G401 (cell line): ENCODE data around the gene THAP8. TPM values are rescaled to one million over a fixed set of nuclear protein-coding genes. Genes with fewer than 3 reads are reported as not detected.
"Not testable (repeated sequence)": the region's sequence is repeated elsewhere in the genome, so short reads cannot be mapped to it uniquely, and the experiment has no call there.

Source experiments
- DNase-seq: peaks from one replicate; pipeline ENCODE4 v3.0.0-alpha.2; 2015; ENCODE audit warnings: low spot score
- in situ Hi-C: cut with HindIII; loops from 2 replicates; pipeline ENCODE4 v1.10.0; 2016; ENCODE audit warnings: low sequenced_read_pairs, mixed read lengths
- total RNA-seq: library from RNA; depleted of rRNA; stranded (reverse); fragments of >200 nt; shearing (Covaris generic); gene quantifications from 2 replicates; pipeline ENCODE4 v1.2.3, GENCODE V29; 2014

The THAP8 gene
- total RNA-seq, 1 experiment from 2014 or later, result 5.2 TPM

- DNase-seq, in situ Hi-C loops: not testable (repeated sequence)
Observed at GRCh38 chr19:36041092-36041491, 13.0 kb downstream of the THAP8 start.

- in situ Hi-C loops, result no loop called here
- DNase-seq, result no peak
Observed at GRCh38 chr19:36040495-36040894, 13.6 kb downstream of the THAP8 start.

GRCh38 chr19:36032251-36033104 is 21.6 kb downstream of the THAP8 start, which contains the start of gene CLIP3:
CLIP3 (minus strand) TSS chr19:36032873; CDS start chr19:36032357, 516 bp downstream.
- peak; percentile 88 for DNase-seq
- in situ Hi-C loops, result no loop called here

GRCh38 chr19:36031308-36031707 is 22.8 kb downstream of the THAP8 start:
- in situ Hi-C loops, result no loop called here
- no peak for DNase-seq

GRCh38 chr19:36030264-36031148 is 23.6 kb downstream of the THAP8 start:
- peak; percentile 80 for DNase-seq
- in situ Hi-C loops, result no loop called here

- DNase-seq, result peak; percentile 33
- in situ Hi-C loops, result no loop called here
Observed at GRCh38 chr19:36028313-36029041, 25.6 kb downstream of the THAP8 start.

- in situ Hi-C loops, result no loop called here
- no peak for DNase-seq
Observed at GRCh38 chr19:36027696-36028095, 26.4 kb downstream of the THAP8 start.

GRCh38 chr19:36026091-36026876 is 27.8 kb downstream of the THAP8 start:
- no peak for DNase-seq
- in situ Hi-C loops, result no loop called here

GRCh38 chr19:36025541-36025940 is 28.5 kb downstream of the THAP8 start:
- no peak for DNase-seq
- in situ Hi-C loops, result no loop called here

- in situ Hi-C loops, result no loop called here
- no peak for DNase-seq
Observed at GRCh38 chr19:36023432-36023831, 30.7 kb downstream of the THAP8 start.

GRCh38 chr19:36019061-36019670 is 34.9 kb downstream of the THAP8 start:
- in situ Hi-C loops, result no loop called here
- DNase-seq, result no peak

- peak; percentile 100 for DNase-seq
- in situ Hi-C loops, result no loop called here
Observed at GRCh38 chr19:36014012-36014924, 39.8 kb downstream of the THAP8 start, which contains the start of gene ALKBH6. ALKBH6 (minus strand) TSS chr19:36014213; CDS start chr19:36013397, 816 bp downstream.

GRCh38 chr19:36013280-36014011 is 40.6 kb downstream of the THAP8 start:
- no peak for DNase-seq
- in situ Hi-C loops, result no loop called here

GRCh38 chr19:36010402-36010801 is 43.7 kb downstream of the THAP8 start:
- in situ Hi-C loops, result no loop called here
- DNase-seq, result no peak

GRCh38 chr19:36009633-36010379 is 44.3 kb downstream of the THAP8 start:
- no peak for DNase-seq
- in situ Hi-C loops, result no loop called here

GRCh38 chr19:36009220-36009619 is 44.9 kb downstream of the THAP8 start:
- in situ Hi-C loops, result no loop called here
- DNase-seq, result peak; percentile 78
